GM12873 (cell line): Measurements from ENCODE around the gene PDE4D.

Experiments used
- CTCF ChIP-seq: IDR thresholded peaks from 2 replicates; pipeline ENCODE4 v1.5.1; 2012; ENCODE audit warnings: low read depth, mild to moderate bottlenecking, moderate library complexity, low read length, control low read depth; ENCODE audit not compliant: insufficient read depth; ENCODE audit errors: missing control alignments

The PDE4D gene

GRCh38 chr5:59094864-59095263, 798.7 kb downstream of the PDE4D start:
- TF ChIP-seq CTCF = no peak

DNA sequence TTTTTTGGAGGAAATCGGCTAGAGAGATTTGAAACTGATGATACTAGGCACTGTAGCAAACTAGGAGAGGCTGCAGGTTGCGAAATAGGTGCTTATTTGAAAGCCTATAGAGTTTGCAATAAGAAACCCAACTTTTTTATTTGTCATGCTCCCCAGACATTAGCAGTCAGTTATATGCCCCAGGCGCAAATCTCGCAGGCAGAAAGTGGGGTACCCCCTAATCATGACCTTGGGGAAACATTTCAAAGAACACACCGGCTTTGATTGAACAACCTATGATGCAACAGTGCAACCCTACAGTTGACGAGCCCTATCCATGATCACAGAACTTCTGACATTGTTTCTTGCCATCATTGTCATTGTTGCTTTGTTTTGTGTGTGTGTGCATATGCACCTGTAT, 800.2 kb downstream of the PDE4D start:
- TF ChIP-seq CTCF = no peak

- TF ChIP-seq CTCF = no peak
Measured at GRCh38 chr5:59092758-59093157, 800.8 kb downstream of the PDE4D start.

GRCh38 chr5:59091965-59092364, 801.6 kb downstream of the PDE4D start:
- TF ChIP-seq CTCF = no peak

- no peak for TF ChIP-seq CTCF
Measured at GRCh38 chr5:59090323-59090722, 803.2 kb downstream of the PDE4D start.

- no peak for TF ChIP-seq CTCF
Measured at GRCh38 chr5:59089767-59090166, 803.8 kb downstream of the PDE4D start.

DNA sequence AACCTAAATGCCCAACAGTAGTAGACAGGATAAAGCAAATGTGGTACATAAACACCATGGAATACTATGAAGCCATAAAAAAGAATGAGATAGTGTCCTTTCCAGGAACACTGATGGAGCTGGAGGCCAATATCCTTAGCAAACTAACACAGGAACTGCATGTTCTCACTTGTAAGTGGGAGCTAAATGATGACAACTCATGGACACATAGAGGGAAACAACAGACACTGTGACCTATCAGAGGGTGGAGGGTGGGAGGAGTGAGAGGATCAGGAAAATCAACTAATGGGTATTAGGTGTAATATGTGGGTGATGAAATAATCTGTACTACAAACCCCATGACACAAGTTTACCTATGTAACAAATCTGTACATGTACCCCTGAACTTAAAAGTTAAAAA, 805.0 kb downstream of the PDE4D start:
- no peak for TF ChIP-seq CTCF
